Measurements from ENCODE around the gene AAGAB.

DNA sequence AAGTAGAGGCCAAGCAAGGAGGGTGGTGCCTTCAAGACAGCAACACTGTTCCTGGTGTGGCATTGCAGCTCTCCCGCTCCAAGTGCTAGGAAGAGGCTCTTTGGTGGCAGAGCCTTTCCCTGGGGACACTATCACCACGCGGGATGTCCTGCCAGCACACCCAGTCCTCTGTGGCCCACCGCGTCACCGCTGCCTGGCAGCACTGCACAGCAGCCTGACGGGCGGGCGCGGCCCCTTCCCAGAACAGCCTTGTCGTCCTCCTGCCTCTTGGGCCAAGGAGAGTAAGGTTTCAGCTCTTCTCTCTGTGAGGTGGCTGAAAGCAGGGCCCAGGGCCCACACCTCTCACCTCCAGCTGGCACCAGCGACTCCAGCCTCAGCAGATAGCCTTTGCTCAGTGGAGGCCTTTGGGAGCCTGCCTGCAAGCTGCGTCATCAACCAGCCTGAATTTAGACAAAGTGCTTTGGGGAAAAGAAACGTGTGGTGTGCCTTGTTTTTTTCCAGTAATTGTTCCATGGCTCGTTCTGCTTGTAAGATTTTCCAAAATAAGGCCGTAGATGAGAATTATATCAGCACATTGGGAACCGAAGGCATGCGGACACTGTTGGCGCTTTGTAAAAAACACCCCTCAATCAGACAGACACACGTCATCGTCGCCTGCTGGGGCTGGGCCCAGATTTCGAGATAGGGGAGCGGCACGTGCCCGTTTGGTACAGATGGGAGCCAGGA, 65.0 kb downstream of the AAGAB start:
- TF ChIP-seq, protein P1, sequence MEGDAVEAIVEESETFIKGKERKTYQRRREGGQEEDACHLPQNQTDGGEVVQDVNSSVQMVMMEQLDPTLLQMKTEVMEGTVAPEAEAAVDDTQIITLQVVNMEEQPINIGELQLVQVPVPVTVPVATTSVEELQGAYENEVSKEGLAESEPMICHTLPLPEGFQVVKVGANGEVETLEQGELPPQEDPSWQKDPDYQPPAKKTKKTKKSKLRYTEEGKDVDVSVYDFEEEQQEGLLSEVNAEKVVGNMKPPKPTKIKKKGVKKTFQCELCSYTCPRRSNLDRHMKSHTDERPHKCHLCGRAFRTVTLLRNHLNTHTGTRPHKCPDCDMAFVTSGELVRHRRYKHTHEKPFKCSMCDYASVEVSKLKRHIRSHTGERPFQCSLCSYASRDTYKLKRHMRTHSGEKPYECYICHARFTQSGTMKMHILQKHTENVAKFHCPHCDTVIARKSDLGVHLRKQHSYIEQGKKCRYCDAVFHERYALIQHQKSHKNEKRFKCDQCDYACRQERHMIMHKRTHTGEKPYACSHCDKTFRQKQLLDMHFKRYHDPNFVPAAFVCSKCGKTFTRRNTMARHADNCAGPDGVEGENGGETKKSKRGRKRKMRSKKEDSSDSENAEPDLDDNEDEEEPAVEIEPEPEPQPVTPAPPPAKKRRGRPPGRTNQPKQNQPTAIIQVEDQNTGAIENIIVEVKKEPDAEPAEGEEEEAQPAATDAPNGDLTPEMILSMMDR (IDR thresholded peaks at IDR 0.05; ENCODE audit: low read length): no peak
- TF ChIP-seq EZH2phosphoT487 (IDR thresholded peaks at IDR 0.05; ENCODE audit: low read length) (no peak), EZH2 (optimal IDR thresholded peaks at IDR 0.05; ENCODE audit: low read depth, low read length) (no peak)
